ENCODE results near the gene ITPR2. TPM values are rescaled to one million over a fixed set of nuclear protein-coding genes. Genes with fewer than 3 reads are reported as not detected.

Gene ITPR2
- total and polyA plus RNA-seq, 2 of the 13 experiments (the other 11 are each of a cell fraction or from before 2014, with no cell fraction given), result 31.9 to 81.9 TPM

- TF ChIP-seq, protein P1, sequence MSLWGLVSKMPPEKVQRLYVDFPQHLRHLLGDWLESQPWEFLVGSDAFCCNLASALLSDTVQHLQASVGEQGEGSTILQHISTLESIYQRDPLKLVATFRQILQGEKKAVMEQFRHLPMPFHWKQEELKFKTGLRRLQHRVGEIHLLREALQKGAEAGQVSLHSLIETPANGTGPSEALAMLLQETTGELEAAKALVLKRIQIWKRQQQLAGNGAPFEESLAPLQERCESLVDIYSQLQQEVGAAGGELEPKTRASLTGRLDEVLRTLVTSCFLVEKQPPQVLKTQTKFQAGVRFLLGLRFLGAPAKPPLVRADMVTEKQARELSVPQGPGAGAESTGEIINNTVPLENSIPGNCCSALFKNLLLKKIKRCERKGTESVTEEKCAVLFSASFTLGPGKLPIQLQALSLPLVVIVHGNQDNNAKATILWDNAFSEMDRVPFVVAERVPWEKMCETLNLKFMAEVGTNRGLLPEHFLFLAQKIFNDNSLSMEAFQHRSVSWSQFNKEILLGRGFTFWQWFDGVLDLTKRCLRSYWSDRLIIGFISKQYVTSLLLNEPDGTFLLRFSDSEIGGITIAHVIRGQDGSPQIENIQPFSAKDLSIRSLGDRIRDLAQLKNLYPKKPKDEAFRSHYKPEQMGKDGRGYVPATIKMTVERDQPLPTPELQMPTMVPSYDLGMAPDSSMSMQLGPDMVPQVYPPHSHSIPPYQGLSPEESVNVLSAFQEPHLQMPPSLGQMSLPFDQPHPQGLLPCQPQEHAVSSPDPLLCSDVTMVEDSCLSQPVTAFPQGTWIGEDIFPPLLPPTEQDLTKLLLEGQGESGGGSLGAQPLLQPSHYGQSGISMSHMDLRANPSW (CRISPR knock-in tag; IDR thresholded peaks at IDR 0.05; ENCODE audit: borderline replicate concordance), result no peak
- TF ChIP-seq JUNB (CRISPR knock-in tag; IDR thresholded peaks at IDR 0.05; ENCODE audit: borderline replicate concordance) (no peak), TCF12 (IDR thresholded peaks at IDR 0.05) (no peak), TCF12 (CRISPR knock-in tag; IDR thresholded peaks at IDR 0.05) (no peak), ZNF792 (CRISPR knock-in tag; IDR thresholded peaks at IDR 0.05) (peak; percentile 12; the same call in 1 of the 2 replicates), ZNF75D (CRISPR knock-in tag; IDR thresholded peaks at IDR 0.05; ENCODE audit: borderline replicate concordance) (no peak), ZSCAN22 (CRISPR knock-in tag; IDR thresholded peaks at IDR 0.05) (no peak), ZSCAN30 (CRISPR knock-in tag; IDR thresholded peaks at IDR 0.05) (no peak), ZNF781 (CRISPR knock-in tag; IDR thresholded peaks at IDR 0.05; ENCODE audit: borderline replicate concordance, not compliant biosample characterization) (no peak), ZNF138 (CRISPR knock-in tag; IDR thresholded peaks at IDR 0.05; ENCODE audit: low read depth) (no peak), MAFK (conservative IDR thresholded peaks at IDR 0.05 in 1 of 2, IDR thresholded peaks at IDR 0.05 in 1 of 2; ENCODE audit: low read length in 2 of 2) (no peak), BRD4 (CRISPR knock-in tag; IDR thresholded peaks at IDR 0.05) (no peak; the same call in 1 of the 2 replicates), ZNF713 (CRISPR knock-in tag; IDR thresholded peaks at IDR 0.05) (no peak), SALL1 (CRISPR knock-in tag; IDR thresholded peaks at IDR 0.05) (peak; percentile 69), ZNF704 (CRISPR knock-in tag; IDR thresholded peaks at IDR 0.05; ENCODE audit: borderline replicate concordance) (no peak), CHD2 (IDR thresholded peaks at IDR 0.05; ENCODE audit: low read depth, low read length) (no peak), RFXAP (CRISPR knock-in tag; IDR thresholded peaks at IDR 0.05; ENCODE audit: borderline replicate concordance) (no peak), PHF21A (CRISPR knock-in tag; IDR thresholded peaks at IDR 0.05) (peak; percentile 72; the same call in 1 of the 2 replicates), GLMP (CRISPR knock-in tag; IDR thresholded peaks at IDR 0.05; ENCODE audit: borderline replicate concordance) (no peak), SNRNP70 (IDR thresholded peaks at IDR 0.05; ENCODE audit: low read depth, low read length) (no peak), ZNF432 (CRISPR knock-in tag; IDR thresholded peaks at IDR 0.05; ENCODE audit: borderline replicate concordance) (no peak), REPIN1 (CRISPR knock-in tag; IDR thresholded peaks at IDR 0.05; ENCODE audit: borderline replicate concordance, low read depth) (0 out of 2 replicates have a peak, but pooled peaks have one; percentile 19), ZNF446 (CRISPR knock-in tag; IDR thresholded peaks at IDR 0.05) (no peak), ZNF724P (CRISPR knock-in tag; IDR thresholded peaks at IDR 0.05; ENCODE audit: borderline replicate concordance) (no peak; the same call in 1 of the 2 replicates), RBM22 (optimal IDR thresholded peaks at IDR 0.05; ENCODE audit: low read length) (peak; percentile 33)
Measured at GRCh38 chr12:26832822-26833742, at the start of gene ITPR2 (continued).
